Skeletal muscle satellite cell (primary cell): ENCODE data around the gene HCAR3. TPM values are rescaled to one million over a fixed set of nuclear protein-coding genes. Genes with fewer than 3 reads are reported as not detected.

ENCODE experiments used
- small RNA-seq: library from RNA; depleted of rRNA; stranded (forward); fragments of <200 nt; gene quantifications from one replicate; pipeline ENCODE3, GENCODE V24; 2012

The HCAR3 gene

Small RNA genes within 50 kb of the gene (small RNA-seq; reads per million reads assigned to genes)
- gene AC026333.2 = not detected
